ENCODE data around the gene ATP10D.
"Not testable (repeated sequence)": the region's sequence is repeated elsewhere in the genome, so short reads cannot be mapped to it uniquely, and the experiment has no call there.

Gene ATP10D

GRCh38 chr4:47519239-47519883 lies 34.3 kb downstream of the ATP10D start:
- TF ChIP-seq L3MBTL2 (conservative IDR thresholded peaks at IDR 0.05) (no peak), LEF1 (IDR thresholded peaks at IDR 0.05; ENCODE audit: borderline replicate concordance) (no peak)
- CTCF ChIA-PET = no interaction called here
- no peak for DNase-seq (ENCODE audit: extremely low spot score)
- POLR2A ChIA-PET = no interaction called here

- no peak for DNase-seq (ENCODE audit: extremely low spot score)
- no peak for TF ChIP-seq FOXK2 (IDR thresholded peaks at IDR 0.05)
- TF ChIP-seq TARDBP (IDR thresholded peaks at IDR 0.05) = no peak
- TF ChIP-seq BHLHE40 (IDR thresholded peaks at IDR 0.05; ENCODE audit: borderline replicate concordance) = no peak
- TF ChIP-seq, protein P1, sequence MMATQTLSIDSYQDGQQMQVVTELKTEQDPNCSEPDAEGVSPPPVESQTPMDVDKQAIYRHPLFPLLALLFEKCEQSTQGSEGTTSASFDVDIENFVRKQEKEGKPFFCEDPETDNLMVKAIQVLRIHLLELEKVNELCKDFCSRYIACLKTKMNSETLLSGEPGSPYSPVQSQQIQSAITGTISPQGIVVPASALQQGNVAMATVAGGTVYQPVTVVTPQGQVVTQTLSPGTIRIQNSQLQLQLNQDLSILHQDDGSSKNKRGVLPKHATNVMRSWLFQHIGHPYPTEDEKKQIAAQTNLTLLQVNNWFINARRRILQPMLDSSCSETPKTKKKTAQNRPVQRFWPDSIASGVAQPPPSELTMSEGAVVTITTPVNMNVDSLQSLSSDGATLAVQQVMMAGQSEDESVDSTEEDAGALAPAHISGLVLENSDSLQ (IDR thresholded peaks at IDR 0.05) = no peak
- TF ChIP-seq CTBP1 (IDR thresholded peaks at IDR 0.05; ENCODE audit: borderline replicate concordance) = no peak
- POLR2A ChIA-PET = interaction anchor here (0.7 kb wide), 1 partner anchor 32 kb away, joined by 3 read pairs; no protein-coding TSS in a partner anchor
- CTCF ChIA-PET = no interaction called here
These were observed 40.2 kb downstream of the ATP10D start for GRCh38 chr4:47525154-47525819.

DNA sequence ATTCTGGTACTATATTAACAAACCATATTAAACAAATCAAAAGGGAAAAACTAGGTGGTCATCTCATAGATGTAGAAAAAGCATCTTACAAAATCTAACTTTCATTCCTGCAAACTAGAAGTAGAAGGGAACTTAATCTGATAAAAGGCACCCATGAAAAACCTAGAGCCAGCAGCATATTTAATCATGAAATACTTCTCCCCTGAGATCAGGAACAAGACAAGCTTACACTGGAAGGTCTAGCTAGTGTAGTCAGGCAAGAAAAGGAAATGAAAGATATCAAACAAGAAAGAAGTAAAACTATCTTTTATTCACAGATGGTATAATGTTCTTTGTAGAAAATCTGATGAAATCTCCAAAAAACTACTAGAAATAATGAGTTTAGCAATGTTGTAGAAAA lies 41.2 kb downstream of the ATP10D start:
- no peak for DNase-seq (ENCODE audit: extremely low spot score)
- CTCF ChIA-PET = interaction anchor here (0.5 kb wide), 1 partner anchor 46 kb away, joined by 3 read pairs; no protein-coding TSS in a partner anchor
- POLR2A ChIA-PET = no interaction called here
- TF ChIP-seq FOXM1 (IDR thresholded peaks at IDR 0.05; ENCODE audit: borderline replicate concordance) = no peak
- TF ChIP-seq FOXK2 (IDR thresholded peaks at IDR 0.05) = no peak
- TF ChIP-seq SP1 (IDR thresholded peaks at IDR 0.05) = no peak
- no peak for TF ChIP-seq BHLHE40 (IDR thresholded peaks at IDR 0.05; ENCODE audit: borderline replicate concordance)
- no peak for TF ChIP-seq LEF1 (IDR thresholded peaks at IDR 0.05; ENCODE audit: borderline replicate concordance)
- no peak for TF ChIP-seq NFRKB (IDR thresholded peaks at IDR 0.05)
- TF ChIP-seq ARNT (IDR thresholded peaks at IDR 0.05) = no peak
- no peak for TF ChIP-seq ZNF384 (IDR thresholded peaks at IDR 0.05)
- TF ChIP-seq CTBP1 (IDR thresholded peaks at IDR 0.05; ENCODE audit: borderline replicate concordance) = no peak
- no peak for TF ChIP-seq ELF4 (IDR thresholded peaks at IDR 0.05)
- TF ChIP-seq HDGF (IDR thresholded peaks at IDR 0.05; ENCODE audit: borderline replicate concordance) = no peak
- no peak for TF ChIP-seq SUZ12 (IDR thresholded peaks at IDR 0.05)
- no peak for TF ChIP-seq L3MBTL2 (conservative IDR thresholded peaks at IDR 0.05)
- no peak for TF ChIP-seq FOXA1 (IDR thresholded peaks at IDR 0.05)
- TF ChIP-seq, protein P1 (IDR thresholded peaks at IDR 0.05) = no peak

GRCh38 chr4:47528646-47529045 lies 43.6 kb downstream of the ATP10D start:
- POLR2A ChIA-PET; CTCF ChIA-PET; DNase-seq (ENCODE audit: extremely low spot score): not testable (repeated sequence)

GRCh38 chr4:47530801-47531200 lies 45.7 kb downstream of the ATP10D start:
- ChIA-PET POLR2A (no interaction called here), CTCF (no interaction called here)
- TF ChIP-seq NFRKB (IDR thresholded peaks at IDR 0.05) = no peak
- no peak for TF ChIP-seq TARDBP (IDR thresholded peaks at IDR 0.05)
- no peak for TF ChIP-seq ZNF384 (IDR thresholded peaks at IDR 0.05)
- no peak for TF ChIP-seq FOXM1 (IDR thresholded peaks at IDR 0.05; ENCODE audit: borderline replicate concordance)
- no peak for TF ChIP-seq CTBP1 (IDR thresholded peaks at IDR 0.05; ENCODE audit: borderline replicate concordance)
- TF ChIP-seq FOXA1 (IDR thresholded peaks at IDR 0.05) = no peak
- no peak for TF ChIP-seq BHLHE40 (IDR thresholded peaks at IDR 0.05; ENCODE audit: borderline replicate concordance)
- no peak for TF ChIP-seq L3MBTL2 (conservative IDR thresholded peaks at IDR 0.05)
- TF ChIP-seq SP1 (IDR thresholded peaks at IDR 0.05) = no peak
- TF ChIP-seq ARNT (IDR thresholded peaks at IDR 0.05) = no peak
- TF ChIP-seq SUZ12 (IDR thresholded peaks at IDR 0.05) = no peak
- TF ChIP-seq ELF4 (IDR thresholded peaks at IDR 0.05) = no peak
- TF ChIP-seq, protein P1 (IDR thresholded peaks at IDR 0.05) = no peak
- TF ChIP-seq FOXK2 (IDR thresholded peaks at IDR 0.05) = no peak
- TF ChIP-seq LEF1 (IDR thresholded peaks at IDR 0.05; ENCODE audit: borderline replicate concordance) = no peak
- TF ChIP-seq HDGF (IDR thresholded peaks at IDR 0.05; ENCODE audit: borderline replicate concordance) = no peak

GRCh38 chr4:47531241-47531953 lies 46.3 kb downstream of the ATP10D start:
- TF ChIP-seq FOXM1 (IDR thresholded peaks at IDR 0.05; ENCODE audit: borderline replicate concordance) = no peak
- no peak for TF ChIP-seq TARDBP (IDR thresholded peaks at IDR 0.05)
- POLR2A ChIA-PET = no interaction called here
- no peak for DNase-seq (ENCODE audit: extremely low spot score)
- CTCF ChIA-PET = no interaction called here

More at GRCh38 chr4:47530801-47531200, 45.7 kb downstream of the ATP10D start:
- DNase-seq (ENCODE audit: extremely low spot score) = no peak
